ENCODE results near the gene CRX.

GRCh38 chr19:47798904-47799266, 22.9 kb upstream of the CRX start:
- TF ChIP-seq CHD2 (IDR thresholded peaks at IDR 0.05; ENCODE audit: low read length, partially characterized antibody) (no peak), CTCF (IDR thresholded peaks at IDR 0.05) (no peak), USF2 (IDR thresholded peaks at IDR 0.05) (no peak), EHMT2 (IDR thresholded peaks at IDR 0.05; ENCODE audit: low read depth) (no peak), POLR2A (IDR thresholded peaks at IDR 0.05; ENCODE audit: low read length) (no peak), BHLHE40 (IDR thresholded peaks at IDR 0.05; ENCODE audit: low read depth, low read length) (no peak), HOXB5 (CRISPR knock-in tag; IDR thresholded peaks at IDR 0.05) (no peak), SMC3 (IDR thresholded peaks at IDR 0.05) (no peak), CEBPB (IDR thresholded peaks at IDR 0.05) (no peak)

All from A549 (cell line).